HepG2 (cell line): ENCODE data around the gene HAND1. TPM values are rescaled to one million over a fixed set of nuclear protein-coding genes. Genes with fewer than 3 reads are reported as not detected.

Experiments
- UBTF ChIP-seq: sonication (generic); formaldehyde crosslinking; IDR thresholded peaks from 2 replicates; pipeline ENCODE4 v1.4.0; 2020; ENCODE audit warnings: mild to moderate bottlenecking, missing genetic modification reagents
- XBP1 ChIP-seq: sonication (generic); formaldehyde crosslinking; IDR thresholded peaks from 2 replicates; pipeline ENCODE4 v1.5.0; 2020; ENCODE audit warnings: missing genetic modification reagents
- ZNF598 ChIP-seq: sonication (generic); formaldehyde crosslinking; IDR thresholded peaks from 2 replicates; pipeline ENCODE4 v1.5.1; 2020; ENCODE audit warnings: mild to moderate bottlenecking, missing genetic modification reagents, borderline replicate concordance
- ZNF816 ChIP-seq: sonication (generic); formaldehyde crosslinking; IDR thresholded peaks from 2 replicates; pipeline ENCODE4 v1.8.0; 2022; ENCODE audit warnings: missing genetic modification reagents, mild to moderate bottlenecking, borderline replicate concordance
- polyA plus RNA-seq, 8 experiments: library from polyadenylated mRNA; depleted of rRNA in 3 of 8; stranded (reverse) in 7 of 8; unstranded in 1 of 8; fragments of >200 nt; fragmentation: Illumina TruSeq in 4 of 8; extraction: Trizol in 4 of 8; gene quantifications; 2 replicates each; pipeline versions ENCODE4 v1.2.1 to v1.2.3, GENCODE V29; 2011 to 2016; ENCODE audit warnings: low read depth in 4 of 8, missing spikeins in 1 of 8, mixed read lengths in 1 of 8; ENCODE audit not compliant: insufficient read depth in 1 of 8
- total RNA-seq, 5 experiments: library from RNA; depleted of rRNA; stranded (reverse); fragments of >200 nt; fragmentation: Illumina TruSeq; extraction: Trizol; gene quantifications; 2 replicates each; pipeline ENCODE4 v1.2.3, GENCODE V29; 2016; ENCODE audit warnings: low read depth in 1 of 5
- TF ChIP-seq, protein P1 (sequence below): sonication (generic); formaldehyde crosslinking; IDR thresholded peaks from 2 replicates; pipeline ENCODE4 v1.4.0; 2020; ENCODE audit warnings: missing genetic modification reagents

HAND1 gene
- total and polyA plus RNA-seq, 2 of the 13 experiments (the other 11 are each of a cell fraction or from before 2014, with no cell fraction given), result not detected

GRCh38 chr5:154477382-154478223 lies 424 bp downstream of the HAND1 start (continued):
- TF ChIP-seq, protein P1, sequence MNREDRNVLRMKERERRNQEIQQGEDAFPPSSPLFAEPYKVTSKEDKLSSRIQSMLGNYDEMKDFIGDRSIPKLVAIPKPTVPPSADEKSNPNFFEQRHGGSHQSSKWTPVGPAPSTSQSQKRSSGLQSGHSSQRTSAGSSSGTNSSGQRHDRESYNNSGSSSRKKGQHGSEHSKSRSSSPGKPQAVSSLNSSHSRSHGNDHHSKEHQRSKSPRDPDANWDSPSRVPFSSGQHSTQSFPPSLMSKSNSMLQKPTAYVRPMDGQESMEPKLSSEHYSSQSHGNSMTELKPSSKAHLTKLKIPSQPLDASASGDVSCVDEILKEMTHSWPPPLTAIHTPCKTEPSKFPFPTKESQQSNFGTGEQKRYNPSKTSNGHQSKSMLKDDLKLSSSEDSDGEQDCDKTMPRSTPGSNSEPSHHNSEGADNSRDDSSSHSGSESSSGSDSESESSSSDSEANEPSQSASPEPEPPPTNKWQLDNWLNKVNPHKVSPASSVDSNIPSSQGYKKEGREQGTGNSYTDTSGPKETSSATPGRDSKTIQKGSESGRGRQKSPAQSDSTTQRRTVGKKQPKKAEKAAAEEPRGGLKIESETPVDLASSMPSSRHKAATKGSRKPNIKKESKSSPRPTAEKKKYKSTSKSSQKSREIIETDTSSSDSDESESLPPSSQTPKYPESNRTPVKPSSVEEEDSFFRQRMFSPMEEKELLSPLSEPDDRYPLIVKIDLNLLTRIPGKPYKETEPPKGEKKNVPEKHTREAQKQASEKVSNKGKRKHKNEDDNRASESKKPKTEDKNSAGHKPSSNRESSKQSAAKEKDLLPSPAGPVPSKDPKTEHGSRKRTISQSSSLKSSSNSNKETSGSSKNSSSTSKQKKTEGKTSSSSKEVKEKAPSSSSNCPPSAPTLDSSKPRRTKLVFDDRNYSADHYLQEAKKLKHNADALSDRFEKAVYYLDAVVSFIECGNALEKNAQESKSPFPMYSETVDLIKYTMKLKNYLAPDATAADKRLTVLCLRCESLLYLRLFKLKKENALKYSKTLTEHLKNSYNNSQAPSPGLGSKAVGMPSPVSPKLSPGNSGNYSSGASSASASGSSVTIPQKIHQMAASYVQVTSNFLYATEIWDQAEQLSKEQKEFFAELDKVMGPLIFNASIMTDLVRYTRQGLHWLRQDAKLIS, result no peak
- no peak for TF ChIP-seq ZNF598 (CRISPR knock-in tag)
- no peak for TF ChIP-seq ZNF816
- no peak for TF ChIP-seq XBP1
- TF ChIP-seq UBTF (CRISPR knock-in tag), result peak; percentile 39; the same call in 1 of the 2 replicates
